DND-41 (cell line): ENCODE results near the gene LRRIQ1.

Source experiments
- ATAC-seq: fragments of 200-7000 bp; cut with Tn5 transposase; 3 replicates; pipeline ENCODE4 v1.9.1; 2021; ENCODE audit warnings: low read depth; ENCODE audit not compliant: insufficient read depth
- DNase-seq: peaks from one replicate; pipeline ENCODE4 v3.0.0-alpha.2; 2020
- H2AFZ ChIP-seq: 2 replicates; pipeline ENCODE4 v1.6.0; 2012; ENCODE audit warnings: low read depth, low read length
- H3K27ac ChIP-seq: 2 replicates; pipeline ENCODE4 v1.5.1; 2012; ENCODE audit warnings: low read length, inconsistent platforms
- H3K27me3 ChIP-seq: fragments of 200-600 bp; sonication (generic); 2 replicates; pipeline ENCODE4 v1.6.0; 2012; ENCODE audit warnings: low read length, mild to moderate bottlenecking, inconsistent platforms; ENCODE audit not compliant: insufficient read depth, poor library complexity
- H3K36me3 ChIP-seq: 2 replicates; pipeline ENCODE4 v1.5.1; 2012; ENCODE audit warnings: low read length, inconsistent platforms; ENCODE audit not compliant: insufficient read depth
- H3K4me1 ChIP-seq: 2 replicates; pipeline ENCODE4 v1.5.1; 2012; ENCODE audit warnings: mild to moderate bottlenecking, low read length; ENCODE audit not compliant: insufficient read depth
- H3K4me2 ChIP-seq: 2 replicates; pipeline ENCODE4 v1.6.0; 2012; ENCODE audit warnings: mild to moderate bottlenecking, moderate library complexity, low read length, inconsistent platforms; ENCODE audit not compliant: insufficient read depth
- H3K4me3 ChIP-seq, 2 experiments: fragments of 200-600 bp in 1 of 2; shearing (Covaris generic) in 1 of 2; 2 replicates each; pipeline ENCODE4 v1.5.1; 2012 to 2016; ENCODE audit warnings: inconsistent platforms in 2 of 2, low read length in 2 of 2, mild to moderate bottlenecking in 2 of 2, low read depth in 1 of 2, moderate library complexity in 1 of 2
- H3K79me2 ChIP-seq: 2 replicates; pipeline ENCODE4 v1.6.0; 2012; ENCODE audit warnings: low read length, inconsistent platforms; ENCODE audit not compliant: insufficient read depth
- H3K9ac ChIP-seq: 2 replicates; pipeline ENCODE4 v1.6.0; 2012; ENCODE audit warnings: low read depth, mild to moderate bottlenecking, inconsistent platforms, low read length, moderate library complexity
- H3K9me3 ChIP-seq: 2 replicates; pipeline ENCODE4 v1.5.1; 2012; ENCODE audit warnings: low read length, moderate library complexity, mild to moderate bottlenecking, inconsistent platforms; ENCODE audit not compliant: insufficient read depth, severe bottlenecking
- H4K20me1 ChIP-seq: 2 replicates; pipeline ENCODE4 v1.6.0; 2012; ENCODE audit warnings: low read length; ENCODE audit not compliant: insufficient read depth
- CTCF ChIP-seq: IDR thresholded peaks from 2 replicates; pipeline ENCODE4 v1.5.1; 2012; ENCODE audit warnings: borderline replicate concordance, low read length, moderate library complexity, mild to moderate bottlenecking; ENCODE audit not compliant: poor library complexity, severe bottlenecking; ENCODE audit errors: extremely low read depth
- EZH2 ChIP-seq: IDR thresholded peaks from 3 replicates; pipeline ENCODE4 v1.6.1; 2012; ENCODE audit warnings: borderline replicate concordance, low read depth, mild to moderate bottlenecking, moderate library complexity, low read length, inconsistent platforms; ENCODE audit not compliant: severe bottlenecking

The LRRIQ1 gene

GRCh38 chr12:85092814-85093370, 56.7 kb downstream of the LRRIQ1 start:
- Histone ChIP-seq H3K27ac (no peak overlapping the region), H2AFZ (no peak overlapping the region), H3K79me2 (no peaks in the 10 kb centered on the region), H3K4me1 (no peaks in the 10 kb centered on the region), H3K36me3 (no peaks in the 10 kb centered on the region), H3K27me3 (no peaks in the 10 kb centered on the region), H3K9me3 (no peaks in the 10 kb centered on the region), H3K9ac (no peak overlapping the region), H3K4me2 (no peak overlapping the region), H4K20me1 (no peaks in the 10 kb centered on the region), H3K4me3 (no peak overlapping the region)
- ATAC-seq: no peak
- TF ChIP-seq CTCF (no peak), EZH2 (no peak)
- DNase-seq: no peak

- Histone ChIP-seq H2AFZ (no peak overlapping the region), H3K27me3 (no peaks in the 10 kb centered on the region), H3K27ac (no peak overlapping the region), H3K9me3 (no peaks in the 10 kb centered on the region), H3K36me3 (no peaks in the 10 kb centered on the region), H3K9ac (no peak overlapping the region), H3K4me1 (no peaks in the 10 kb centered on the region), H3K4me3 (no peak overlapping the region), H3K79me2 (no peaks in the 10 kb centered on the region), H4K20me1 (no peaks in the 10 kb centered on the region), H3K4me2 (no peak overlapping the region)
- TF ChIP-seq CTCF (no peak), EZH2 (no peak)
- no peak for ATAC-seq
- DNase-seq: no peak
Measured at GRCh38 chr12:85095501-85095900, 59.4 kb downstream of the LRRIQ1 start.

- Histone ChIP-seq H3K9me3 (no peaks in the 10 kb centered on the region), H3K4me3 (no peak overlapping the region), H3K27ac (no peak overlapping the region), H3K36me3 (no peaks in the 10 kb centered on the region), H3K9ac (no peak overlapping the region), H3K27me3 (no peaks in the 10 kb centered on the region), H3K4me2 (no peak overlapping the region), H3K79me2 (no peaks in the 10 kb centered on the region), H2AFZ (no peak overlapping the region), H4K20me1 (no peaks in the 10 kb centered on the region), H3K4me1 (no peaks in the 10 kb centered on the region)
- ATAC-seq (no peak), DNase-seq (no peak)
- TF ChIP-seq CTCF (no peak), EZH2 (no peak)
Measured at GRCh38 chr12:85130646-85131045, 94.5 kb downstream of the LRRIQ1 start.

GRCh38 chr12:85138833-85139232, 102.7 kb downstream of the LRRIQ1 start:
- H3K27me3 ChIP-seq: no peaks in the 10 kb centered on the region
- no peak for TF ChIP-seq CTCF
- TF ChIP-seq EZH2: no peak

More at GRCh38 chr12:85138833-85139232, 102.7 kb downstream of the LRRIQ1 start:
- Histone ChIP-seq H3K36me3 (no peaks in the 10 kb centered on the region), H3K9me3 (no peaks in the 10 kb centered on the region), H3K79me2 (no peaks in the 10 kb centered on the region), H3K4me2 (no peak overlapping the region), H3K4me1 (no peaks in the 10 kb centered on the region), H2AFZ (no peak overlapping the region), H4K20me1 (no peaks in the 10 kb centered on the region), H3K27ac (no peak overlapping the region), H3K9ac (no peak overlapping the region), H3K4me3 (no peak overlapping the region)
- ATAC-seq (no peak), DNase-seq (no peak)
